ENCODE results near the gene TENM4. TPM values are rescaled to one million over a fixed set of nuclear protein-coding genes. Genes with fewer than 3 reads are reported as not detected.

TENM4 gene
- polyA plus RNA-seq, 3 donors, result 0.31 to 1.7 TPM; not detected in 1

- no peak overlapping the region for H3K27ac Mint-ChIP-seq
- Histone ChIP-seq H3K27me3 (ENCODE audit: control insufficient read depth in 2 of 2, insufficient read depth in 2 of 2, low read length in 2 of 2) (no peaks in the 10 kb centered on the region), H3K79me2 (ENCODE audit: insufficient read depth, low read length) (no peaks in the 10 kb centered on the region), H2AFZ (ENCODE audit: insufficient read depth, low read depth, low read length, poor library complexity, severe bottlenecking) (no peak overlapping the region), H3K9ac (ENCODE audit: insufficient read depth, low read length, poor library complexity, severe bottlenecking) (no peak overlapping the region), H3K4me2 (replicated peaks; ENCODE audit: extremely low read depth, low read length, poor library complexity, severe bottlenecking) (no peak overlapping the region), H3K4me3 (replicated peaks in 1 of 3; ENCODE audit: low read depth in 2 of 3, low read length in 3 of 3) (no peak overlapping the region), H3K9me3 (replicated peaks in 1 of 2; ENCODE audit: control insufficient read depth in 1 of 2, insufficient read depth in 1 of 2, low read length in 2 of 2) (no peaks in the 10 kb centered on the region), H3K27ac (ENCODE audit: low read depth in 1 of 2, low read length in 2 of 2) (no peak overlapping the region), H3K4me1 (ENCODE audit: control insufficient read depth in 1 of 2, insufficient read depth in 2 of 2, low read length in 2 of 2) (no peaks in the 10 kb centered on the region), H3K36me3 (replicated peaks in 1 of 2; ENCODE audit: control insufficient read depth in 1 of 2, insufficient read depth in 2 of 2, low read length in 2 of 2) (no peaks in the 10 kb centered on the region), H4K20me1 (ENCODE audit: insufficient read depth, low read length) (no peaks in the 10 kb centered on the region)
- no peak for DNase-seq
- TF ChIP-seq, protein P1, sequence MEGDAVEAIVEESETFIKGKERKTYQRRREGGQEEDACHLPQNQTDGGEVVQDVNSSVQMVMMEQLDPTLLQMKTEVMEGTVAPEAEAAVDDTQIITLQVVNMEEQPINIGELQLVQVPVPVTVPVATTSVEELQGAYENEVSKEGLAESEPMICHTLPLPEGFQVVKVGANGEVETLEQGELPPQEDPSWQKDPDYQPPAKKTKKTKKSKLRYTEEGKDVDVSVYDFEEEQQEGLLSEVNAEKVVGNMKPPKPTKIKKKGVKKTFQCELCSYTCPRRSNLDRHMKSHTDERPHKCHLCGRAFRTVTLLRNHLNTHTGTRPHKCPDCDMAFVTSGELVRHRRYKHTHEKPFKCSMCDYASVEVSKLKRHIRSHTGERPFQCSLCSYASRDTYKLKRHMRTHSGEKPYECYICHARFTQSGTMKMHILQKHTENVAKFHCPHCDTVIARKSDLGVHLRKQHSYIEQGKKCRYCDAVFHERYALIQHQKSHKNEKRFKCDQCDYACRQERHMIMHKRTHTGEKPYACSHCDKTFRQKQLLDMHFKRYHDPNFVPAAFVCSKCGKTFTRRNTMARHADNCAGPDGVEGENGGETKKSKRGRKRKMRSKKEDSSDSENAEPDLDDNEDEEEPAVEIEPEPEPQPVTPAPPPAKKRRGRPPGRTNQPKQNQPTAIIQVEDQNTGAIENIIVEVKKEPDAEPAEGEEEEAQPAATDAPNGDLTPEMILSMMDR (IDR thresholded peaks at IDR 0.05), result no peak
- no peaks in the 10 kb centered on the region for H3K9me3 Mint-ChIP-seq
- peaks cover 2% of the 10 kb centered on the region for H3K4me1 Mint-ChIP-seq
- intact Hi-C loops (cut with micrococcal nuclease), result loop anchor here (2.0 to 10.0 kb wide), 5 partner anchors 317 to 847 kb away; no protein-coding TSS in a partner anchor
- WGBS (ENCODE audit: insufficient coverage), result 73% methylated on average over 2 of the region's 6 CpGs
- no peaks in the 10 kb centered on the region for H3K36me3 Mint-ChIP-seq
- H3K27me3 Mint-ChIP-seq (ENCODE audit: low read depth in 3 of 3), result peaks cover 3 to 12% (median 4%) of the 10 kb centered on the region in 3 donors
- H3K4me3 Mint-ChIP-seq, result no peak overlapping the region
Measured at GRCh38 chr11:78647266-78647915, 793.4 kb downstream of the TENM4 start.

GRCh38 chr11:78646564-78647185 is 794.2 kb downstream of the TENM4 start:
- no peak overlapping the region for H2AFZ ChIP-seq (ENCODE audit: insufficient read depth, low read depth, low read length, poor library complexity, severe bottlenecking)
- no peak overlapping the region for H3K27ac ChIP-seq (ENCODE audit: low read depth in 1 of 2, low read length in 2 of 2)
- no peaks in the 10 kb centered on the region for H3K9me3 Mint-ChIP-seq
- H3K27me3 ChIP-seq (ENCODE audit: control insufficient read depth in 2 of 2, insufficient read depth in 2 of 2, low read length in 2 of 2), result no peaks in the 10 kb centered on the region
- peaks cover 4 to 14% (median 6%) of the 10 kb centered on the region in 3 donors for H3K27me3 Mint-ChIP-seq (ENCODE audit: low read depth in 3 of 3)
- no peaks in the 10 kb centered on the region for H3K36me3 ChIP-seq (replicated peaks in 1 of 2; ENCODE audit: control insufficient read depth in 1 of 2, insufficient read depth in 2 of 2, low read length in 2 of 2)
- no peaks in the 10 kb centered on the region for H3K79me2 ChIP-seq (ENCODE audit: insufficient read depth, low read length)
- TF ChIP-seq, protein P1 (IDR thresholded peaks at IDR 0.05), result peak; percentile 92
- H3K4me3 Mint-ChIP-seq, result no peak overlapping the region
- H3K9ac ChIP-seq (ENCODE audit: insufficient read depth, low read length, poor library complexity, severe bottlenecking), result no peak overlapping the region
- no peak overlapping the region for H3K27ac Mint-ChIP-seq
- no peaks in the 10 kb centered on the region for H3K4me1 ChIP-seq (ENCODE audit: control insufficient read depth in 1 of 2, insufficient read depth in 2 of 2, low read length in 2 of 2)
- no peak overlapping the region for H3K4me2 ChIP-seq (replicated peaks; ENCODE audit: extremely low read depth, low read length, poor library complexity, severe bottlenecking)
- intact Hi-C loops (cut with micrococcal nuclease), result loop anchor here (2.0 to 10.0 kb wide), 5 partner anchors 318 to 848 kb away; no protein-coding TSS in a partner anchor
- no peak overlapping the region for H3K4me3 ChIP-seq (replicated peaks in 1 of 3; ENCODE audit: low read depth in 2 of 3, low read length in 3 of 3)
- H3K4me1 Mint-ChIP-seq, result peaks cover 2% of the 10 kb centered on the region
- H3K36me3 Mint-ChIP-seq, result no peaks in the 10 kb centered on the region
- no peaks in the 10 kb centered on the region for H4K20me1 ChIP-seq (ENCODE audit: insufficient read depth, low read length)
- no peaks in the 10 kb centered on the region for H3K9me3 ChIP-seq (replicated peaks in 1 of 2; ENCODE audit: control insufficient read depth in 1 of 2, insufficient read depth in 1 of 2, low read length in 2 of 2)
- peak; percentile 2 to 29 (median 24) for DNase-seq
- WGBS (ENCODE audit: insufficient coverage), result 100% methylated on average over 1 of the region's 7 CpGs

Data from CD14-positive monocyte (primary cell).